ENCODE data around the gene TRIP13.

DNA sequence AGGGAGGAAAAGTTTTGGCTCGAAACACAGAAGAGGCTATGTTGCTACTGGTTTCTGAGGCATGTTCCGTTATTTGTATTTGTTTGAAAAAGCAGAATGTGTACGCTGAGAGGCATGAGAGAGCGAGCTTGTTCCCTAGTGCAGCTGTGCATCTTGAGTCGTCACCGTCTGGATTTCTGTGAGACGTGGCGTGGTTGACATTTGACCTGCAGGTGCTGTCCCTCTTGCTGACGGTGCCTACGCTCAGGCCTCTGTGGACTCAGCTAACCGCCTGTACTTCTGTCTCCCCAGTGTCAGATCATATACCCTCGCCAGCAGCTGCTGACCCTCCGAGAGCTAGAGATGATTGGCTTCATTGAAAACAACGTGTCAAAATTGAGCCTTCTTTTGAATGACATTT is 21.5 kb downstream of the TRIP13 start:
- TF ChIP-seq POLR2AphosphoS5 (IDR thresholded peaks at IDR 0.05; ENCODE audit: low read depth, low read length) (no peak), POLR2A (IDR thresholded peaks at IDR 0.05; ENCODE audit: low read depth, low read length) (no peak)
